Subcutaneous adipose tissue (tissue), 4 donors: ENCODE results near the gene LCAT. TPM values are rescaled to one million over a fixed set of nuclear protein-coding genes. Genes with fewer than 3 reads are reported as not detected.

Source experiments
- CTCF ChIP-seq: fragments of 450-650 bp; IDR thresholded peaks from one replicate; pipeline ENCODE4 v1.5.1; 2016; ENCODE audit warnings: low read depth, mild to moderate bottlenecking, control low read depth, antibody characterized with exemption, moderate library complexity
- total RNA-seq, 4 donors: library from RNA; depleted of rRNA; stranded (reverse); fragments of >200 nt; gene quantifications; one replicate each; pipeline ENCODE4 v1.1.0, GENCODE V29; 2016

The LCAT gene
- total RNA-seq, 4 donors from 2014 or later: 7.9 to 16.2 (median 10.5) TPM

GRCh38 chr16:67932462-67932840, 11.5 kb downstream of the LCAT start:
- TF ChIP-seq CTCF: no peak

GRCh38 chr16:67931712-67932461, 12.0 kb downstream of the LCAT start, which contains the start of gene CTRL:
TSS of gene CTRL (minus strand) at chr16:67931862. CDS start at chr16:67931852, 10 bp downstream.
- TF ChIP-seq CTCF: no peak

GRCh38 chr16:67930678-67931211, 13.2 kb downstream of the LCAT start:
- no peak for TF ChIP-seq CTCF

DNA sequence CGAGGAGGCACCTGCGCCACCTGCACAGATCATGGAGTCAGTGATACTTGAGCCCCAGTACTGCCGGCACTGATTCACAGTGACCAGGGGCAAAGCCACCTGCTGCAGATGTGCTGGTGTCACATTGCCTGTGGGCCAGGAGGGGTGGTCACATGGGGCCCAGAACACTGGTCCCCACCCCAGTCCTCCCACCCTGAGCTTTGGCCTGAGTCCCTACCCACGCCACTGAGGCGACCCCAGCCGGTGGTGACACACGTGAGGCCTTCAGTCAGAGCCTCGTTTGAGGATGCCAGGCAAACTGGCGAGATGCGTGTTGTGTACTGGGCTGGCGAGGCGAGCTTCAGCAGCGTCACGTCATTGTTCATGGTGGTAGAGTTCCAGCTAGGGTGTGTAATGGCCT, 13.7 kb downstream of the LCAT start:
- no peak for TF ChIP-seq CTCF

DNA sequence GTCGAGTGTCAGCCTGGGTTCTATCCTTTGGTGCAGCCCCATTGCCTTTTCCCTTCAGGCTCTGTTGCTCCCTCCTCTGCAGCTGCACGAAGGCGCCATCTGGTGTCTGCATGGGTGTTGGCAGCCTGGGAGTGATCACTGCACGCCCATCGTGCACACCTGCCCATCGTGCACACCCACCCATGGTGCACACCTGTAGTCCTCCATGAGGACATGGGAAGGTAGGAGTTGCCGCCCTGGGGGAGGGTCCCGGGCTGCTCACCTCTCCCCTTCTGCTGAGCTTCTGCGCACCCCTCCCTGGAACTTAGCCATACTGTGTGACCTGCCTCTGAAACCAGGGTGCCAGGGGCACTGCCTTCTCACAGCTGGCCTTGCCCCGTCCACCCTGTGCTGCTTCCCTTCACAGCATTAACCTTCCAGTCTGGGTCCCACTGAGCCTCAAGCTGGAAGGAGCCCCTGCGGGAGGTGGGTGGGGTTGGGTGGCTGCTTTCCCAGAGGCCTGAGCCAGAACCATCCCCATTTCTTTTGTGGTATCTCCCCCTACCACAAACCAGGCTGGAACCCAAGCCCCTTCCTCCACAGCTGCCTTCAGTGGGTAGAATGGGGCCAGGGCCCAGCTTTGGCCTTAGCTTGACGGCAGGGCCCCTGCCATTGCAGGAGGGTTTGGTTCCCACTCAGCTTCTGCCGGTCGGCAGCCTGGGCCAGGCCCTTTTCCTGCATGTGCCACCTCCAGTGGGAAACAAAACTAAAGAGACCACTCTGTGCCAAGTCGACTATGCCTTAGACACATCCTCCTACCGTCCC, 15.2 kb downstream of the LCAT start:
- TF ChIP-seq CTCF: no peak

DNA sequence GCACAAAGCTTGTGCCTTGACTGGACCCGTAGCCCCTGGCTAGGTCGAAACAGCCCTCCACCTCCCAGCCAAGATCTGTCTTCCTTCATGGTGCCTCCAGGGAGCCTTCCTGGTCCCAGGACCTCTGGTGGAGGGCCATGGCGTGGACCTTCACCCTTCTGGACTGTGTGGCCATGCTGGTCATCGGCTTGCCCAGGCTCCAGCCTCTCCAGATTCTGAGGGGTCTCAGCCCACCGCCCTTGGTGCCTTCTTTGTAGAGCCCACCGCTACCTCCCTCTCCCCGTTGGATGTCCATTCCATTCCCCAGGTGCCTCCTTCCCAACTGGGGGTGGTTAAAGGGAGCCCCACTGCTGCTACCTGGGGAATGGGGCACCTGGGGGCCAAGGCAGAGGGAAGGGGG, 15.8 kb downstream of the LCAT start:
- TF ChIP-seq CTCF: no peak

GRCh38 chr16:67927131-67927941, 16.6 kb downstream of the LCAT start:
- no peak for TF ChIP-seq CTCF
